CD8-positive, alpha-beta memory T cell (primary cell): ENCODE results near the gene NR5A2. TPM values are rescaled to one million over a fixed set of nuclear protein-coding genes. Genes with fewer than 3 reads are reported as not detected.

Experiments
- CTCF ChIA-PET: fragments of 350-600 bp; sonication (Branson Sonifier 250); formaldehyde crosslinking; loops from one replicate; lab custom pipeline; 2021; ENCODE audit warnings: antibody characterized with exemption; lab: Charles Lee
- POLR2A ChIA-PET: fragments of 350-600 bp; sonication (Branson Sonifier 250); formaldehyde crosslinking; loops from one replicate; lab custom pipeline; 2021; ENCODE audit warnings: antibody characterized with exemption; lab: Charles Lee
- DNase-seq, 5 donors: peaks; one replicate each; pipeline versions ENCODE4 v3.0.0 to v3.0.0-alpha.2; 2020 to 2022; ENCODE audit warnings: mixed read lengths in 1 of 5
- H3K27ac ChIP-seq: one replicate; pipeline ENCODE4 v1.7.0; 2013; ENCODE audit warnings: low read depth, mild to moderate bottlenecking, low read length, moderate library complexity
- H3K27me3 ChIP-seq: 2 replicates; pipeline ENCODE4 v1.7.0; 2013; ENCODE audit warnings: low read length, mild to moderate bottlenecking; ENCODE audit not compliant: insufficient read depth, poor library complexity, severe bottlenecking
- H3K36me3 ChIP-seq: 2 replicates; pipeline ENCODE4 v1.7.0; 2013; ENCODE audit warnings: mild to moderate bottlenecking, low read length, moderate library complexity; ENCODE audit not compliant: insufficient read depth
- H3K4me1 ChIP-seq: 2 replicates; pipeline ENCODE4 v1.7.0; 2013; ENCODE audit warnings: mild to moderate bottlenecking, low read length, moderate library complexity; ENCODE audit not compliant: insufficient read depth
- H3K4me3 ChIP-seq: 2 replicates; pipeline ENCODE4 v1.7.0; 2013; ENCODE audit warnings: mild to moderate bottlenecking, low read length
- H3K9me3 ChIP-seq: 2 replicates; pipeline ENCODE4 v1.7.0; 2013; ENCODE audit warnings: mild to moderate bottlenecking, low read length
- H3K27ac Mint-ChIP-seq, 8 donors: one replicate each; pipeline ENCODE4 v1.8.0; 2020 to 2021; ENCODE audit warnings: mixed read lengths in 8 of 8, mild to moderate bottlenecking in 6 of 8, inconsistent platforms in 3 of 8, moderate library complexity in 3 of 8
- H3K27me3 Mint-ChIP-seq, 2 donors: one replicate each; pipeline ENCODE4 v1.8.0; 2020 to 2021; ENCODE audit warnings: mixed read lengths in 2 of 2, mild to moderate bottlenecking in 1 of 2, moderate library complexity in 1 of 2
- H3K36me3 Mint-ChIP-seq, 3 donors: one replicate each; pipeline ENCODE4 v1.8.0; 2020 to 2021; ENCODE audit warnings: mixed read lengths in 3 of 3, inconsistent platforms in 1 of 3, mild to moderate bottlenecking in 1 of 3
- H3K4me1 Mint-ChIP-seq, 3 donors: one replicate each; pipeline ENCODE4 v1.8.0; 2020 to 2021; ENCODE audit warnings: mixed read lengths in 3 of 3, inconsistent platforms in 1 of 3, mild to moderate bottlenecking in 1 of 3
- H3K4me3 Mint-ChIP-seq, 7 donors: one replicate each; pipeline ENCODE4 v1.8.0; 2020 to 2021; ENCODE audit warnings: mixed read lengths in 7 of 7, mild to moderate bottlenecking in 6 of 7, moderate library complexity in 4 of 7, inconsistent platforms in 2 of 7
- H3K9me3 Mint-ChIP-seq, 5 donors: one replicate each; pipeline ENCODE4 v1.8.0; 2020 to 2022; ENCODE audit warnings: mixed read lengths in 5 of 5, mild to moderate bottlenecking in 3 of 5, moderate library complexity in 2 of 5, inconsistent platforms in 1 of 5
- polyA plus RNA-seq: library from polyadenylated mRNA; unstranded; fragments of 300-500 nt; fragmentation: Illumina TruSeq; gene quantifications from one replicate; pipeline ENCODE4 v1.2.3, GENCODE V29; 2021
- total RNA-seq, 2 experiments: library from RNA; stranded (reverse); gene quantifications; one replicate each; pipeline ENCODE4 v1.2.3, GENCODE V29; 2021

NR5A2 gene
- total and polyA plus RNA-seq, 3 experiments from 2014 or later = not detected

GRCh38 chr1:200108659-200109058, 81.1 kb downstream of the NR5A2 start:
- H3K4me1 Mint-ChIP-seq = peaks cover 0 to 3% (median 0%) of the 10 kb centered on the region in 3 donors
- H3K27ac Mint-ChIP-seq = no peak overlapping the region
- DNase-seq = no peak
- H3K27ac ChIP-seq = no peak overlapping the region
- no peak overlapping the region for H3K4me3 ChIP-seq
- H3K27me3 Mint-ChIP-seq = peaks cover 7 to 15% of the 10 kb centered on the region in 2 donors
- no peaks in the 10 kb centered on the region for H3K4me1 ChIP-seq
- no peak overlapping the region for H3K4me3 Mint-ChIP-seq
- no peaks in the 10 kb centered on the region for H3K9me3 ChIP-seq
- ChIA-PET CTCF (no interaction called here), POLR2A (no interaction called here)
- no peaks in the 10 kb centered on the region for H3K9me3 Mint-ChIP-seq
- no peaks in the 10 kb centered on the region for H3K27me3 ChIP-seq
- H3K36me3 ChIP-seq = no peaks in the 10 kb centered on the region
- no peaks in the 10 kb centered on the region for H3K36me3 Mint-ChIP-seq

GRCh38 chr1:200112290-200112689, 84.8 kb downstream of the NR5A2 start:
- Mint-ChIP-seq H3K4me3 (no peak overlapping the region), H3K27me3 (peaks cover 7 to 12% of the 10 kb centered on the region in 2 donors), H3K9me3 (no peaks in the 10 kb centered on the region), H3K36me3 (no peaks in the 10 kb centered on the region), H3K27ac (no peak overlapping the region), H3K4me1 (peaks cover 0 to under 1% (median 0%) of the 10 kb centered on the region in 3 donors)
- H3K9me3 ChIP-seq = no peaks in the 10 kb centered on the region
- ChIA-PET CTCF (no interaction called here), POLR2A (no interaction called here)
- H3K27me3 ChIP-seq = no peaks in the 10 kb centered on the region
- no peak overlapping the region for H3K4me3 ChIP-seq
- DNase-seq = no peak
- H3K36me3 ChIP-seq = no peaks in the 10 kb centered on the region
- no peak overlapping the region for H3K27ac ChIP-seq
- H3K4me1 ChIP-seq = no peaks in the 10 kb centered on the region

GRCh38 chr1:200115532-200115931, 88.0 kb downstream of the NR5A2 start:
- Histone ChIP-seq H3K36me3 (no peaks in the 10 kb centered on the region), H3K4me1 (no peaks in the 10 kb centered on the region), H3K4me3 (no peak overlapping the region), H3K9me3 (no peaks in the 10 kb centered on the region), H3K27me3 (no peaks in the 10 kb centered on the region), H3K27ac (no peak overlapping the region)
- Mint-ChIP-seq H3K4me3 (no peak overlapping the region), H3K9me3 (no peaks in the 10 kb centered on the region), H3K27me3 (peaks cover 6 to 18% of the 10 kb centered on the region in 2 donors), H3K4me1 (no peaks in the 10 kb centered on the region), H3K36me3 (no peaks in the 10 kb centered on the region), H3K27ac (no peak overlapping the region)
- POLR2A ChIA-PET = no interaction called here
- DNase-seq = no peak
- CTCF ChIA-PET = no interaction called here

- ChIA-PET POLR2A (interaction anchor here (0.6 kb wide), 1 partner anchor 452 kb away, joined by 3 read pairs; no protein-coding TSS in a partner anchor), CTCF (interaction anchor here (1.3 kb wide), 1 partner anchor 12 kb away, joined by 3 read pairs; no protein-coding TSS in a partner anchor)
- no peaks in the 10 kb centered on the region for H3K27me3 ChIP-seq
- H3K27ac ChIP-seq = no peak overlapping the region
- Mint-ChIP-seq H3K27ac (peak overlapping the region in 1 of 8 donors; percentile 48), H3K4me3 (no peak overlapping the region), H3K27me3 (peaks cover 6 to 11% of the 10 kb centered on the region in 2 donors), H3K4me1 (no peaks in the 10 kb centered on the region), H3K36me3 (no peaks in the 10 kb centered on the region), H3K9me3 (no peaks in the 10 kb centered on the region)
- DNase-seq = no peak
- no peak overlapping the region for H3K4me3 ChIP-seq
- H3K9me3 ChIP-seq = no peaks in the 10 kb centered on the region
- H3K36me3 ChIP-seq = no peaks in the 10 kb centered on the region
- no peaks in the 10 kb centered on the region for H3K4me1 ChIP-seq
Measured at GRCh38 chr1:200116324-200116723, 88.8 kb downstream of the NR5A2 start.

- no peaks in the 10 kb centered on the region for H3K9me3 Mint-ChIP-seq
- H3K4me3 Mint-ChIP-seq = no peak overlapping the region
- Histone ChIP-seq H3K36me3 (no peaks in the 10 kb centered on the region), H3K27ac (no peak overlapping the region), H3K4me1 (no peaks in the 10 kb centered on the region), H3K27me3 (no peaks in the 10 kb centered on the region), H3K4me3 (no peak overlapping the region), H3K9me3 (no peaks in the 10 kb centered on the region)
- POLR2A ChIA-PET = no interaction called here
- no peak overlapping the region for H3K27ac Mint-ChIP-seq
- H3K36me3 Mint-ChIP-seq = no peaks in the 10 kb centered on the region
- no peak for DNase-seq
- CTCF ChIA-PET = no interaction called here
- H3K27me3 Mint-ChIP-seq = peaks cover 2 to 6% of the 10 kb centered on the region in 2 donors
- H3K4me1 Mint-ChIP-seq = no peaks in the 10 kb centered on the region
Measured at GRCh38 chr1:200118779-200119505, 91.4 kb downstream of the NR5A2 start.

- no peak overlapping the region for H3K4me3 Mint-ChIP-seq
- Histone ChIP-seq H3K9me3 (no peaks in the 10 kb centered on the region), H3K4me1 (no peaks in the 10 kb centered on the region), H3K4me3 (no peak overlapping the region), H3K27me3 (no peaks in the 10 kb centered on the region), H3K27ac (no peak overlapping the region), H3K36me3 (no peaks in the 10 kb centered on the region)
- ChIA-PET POLR2A (no interaction called here), CTCF (no interaction called here)
- H3K4me1 Mint-ChIP-seq = no peaks in the 10 kb centered on the region
- H3K27me3 Mint-ChIP-seq = peaks cover 2 to 6% of the 10 kb centered on the region in 2 donors
- no peak for DNase-seq
- no peaks in the 10 kb centered on the region for H3K36me3 Mint-ChIP-seq
- no peak overlapping the region for H3K27ac Mint-ChIP-seq
- H3K9me3 Mint-ChIP-seq = no peaks in the 10 kb centered on the region
Measured at GRCh38 chr1:200121421-200121820, 93.9 kb downstream of the NR5A2 start.

- POLR2A ChIA-PET = interaction anchor here (0.7 kb wide), 1 partner anchor 176 kb away, joined by 5 read pairs; no protein-coding TSS in a partner anchor
Measured at GRCh38 chr1:200124309-200124708, 96.8 kb downstream of the NR5A2 start.

GRCh38 chr1:200128081-200128480, 100.6 kb downstream of the NR5A2 start:
- Mint-ChIP-seq H3K4me3 (no peak overlapping the region), H3K27me3 (peaks cover 0 to 2% of the 10 kb centered on the region in 2 donors), H3K4me1 (peaks cover 30 to 43% (median 39%) of the 10 kb centered on the region in 3 donors), H3K9me3 (no peaks in the 10 kb centered on the region), H3K36me3 (no peaks in the 10 kb centered on the region), H3K27ac (peak overlapping the region in 2 of 8 donors; percentile 24 to 58)
- Histone ChIP-seq H3K27me3 (no peaks in the 10 kb centered on the region), H3K4me1 (peaks cover 15% of the 10 kb centered on the region), H3K4me3 (no peak overlapping the region), H3K27ac (no peak overlapping the region), H3K9me3 (no peaks in the 10 kb centered on the region), H3K36me3 (no peaks in the 10 kb centered on the region)
- CTCF ChIA-PET = interaction anchor here (0.8 to 1.7 kb wide), 3 partner anchors 11 to 26 kb away, joined by 3 to 4 read pairs (median 3); no protein-coding TSS in a partner anchor
- POLR2A ChIA-PET = interaction anchor here (0.9 kb wide), 1 partner anchor 19 kb away, joined by 3 read pairs; no protein-coding TSS in a partner anchor
- DNase-seq = no peak

More at GRCh38 chr1:200124309-200124708, 96.8 kb downstream of the NR5A2 start:
- Mint-ChIP-seq H3K9me3 (no peaks in the 10 kb centered on the region), H3K36me3 (no peaks in the 10 kb centered on the region), H3K27me3 (peaks cover 0 to 4% of the 10 kb centered on the region in 2 donors), H3K4me1 (peaks cover 9 to 15% (median 13%) of the 10 kb centered on the region in 3 donors), H3K4me3 (no peak overlapping the region), H3K27ac (no peak overlapping the region)
- H3K9me3 ChIP-seq = no peaks in the 10 kb centered on the region
- no peaks in the 10 kb centered on the region for H3K27me3 ChIP-seq
- no peak for DNase-seq
- no peaks in the 10 kb centered on the region for H3K36me3 ChIP-seq
- H3K4me1 ChIP-seq = peaks cover 8% of the 10 kb centered on the region
- no peak overlapping the region for H3K4me3 ChIP-seq
- CTCF ChIA-PET = interaction anchor here (0.7 to 1.0 kb wide), 2 partner anchors 15 to 18 kb away, joined by 3 to 4 read pairs; no protein-coding TSS in a partner anchor
- no peak overlapping the region for H3K27ac ChIP-seq
